ENCODE measurements around the gene SFXN3.

SFXN3 gene

GRCh38 chr10:101035916-101036702 is 5.1 kb downstream of the SFXN3 start:
- no peak for DNase-seq (ENCODE audit: low read depth in 1 of 2, low spot score in 1 of 2)

- no peak for DNase-seq (ENCODE audit: low read depth in 1 of 2, low spot score in 1 of 2)
These were observed 5.7 kb downstream of the SFXN3 start for GRCh38 chr10:101036726-101037125.

- DNase-seq (ENCODE audit: low read depth in 1 of 2, low spot score in 1 of 2): no peak
These were observed 7.5 kb downstream of the SFXN3 start for GRCh38 chr10:101038484-101038883.

GRCh38 chr10:101040061-101040460 is 9.0 kb downstream of the SFXN3 start:
- no peak for DNase-seq (ENCODE audit: low read depth in 1 of 2, low spot score in 1 of 2)

- no peak for DNase-seq (ENCODE audit: low read depth in 1 of 2, low spot score in 1 of 2)
These were observed 9.8 kb downstream of the SFXN3 start for GRCh38 chr10:101040851-101041250.

GRCh38 chr10:101041252-101041761 is 10.3 kb downstream of the SFXN3 start:
- DNase-seq (ENCODE audit: low read depth in 1 of 2, low spot score in 1 of 2): peak in 1 of 2 donors; percentile 55

- DNase-seq (ENCODE audit: low read depth in 1 of 2, low spot score in 1 of 2): no peak
These were observed 11.1 kb downstream of the SFXN3 start for GRCh38 chr10:101042118-101042517.

- peak; percentile 61 to 74 for DNase-seq (ENCODE audit: low read depth in 1 of 2, low spot score in 1 of 2)
These were observed 11.8 kb downstream of the SFXN3 start for GRCh38 chr10:101042667-101043362.

- DNase-seq (ENCODE audit: low read depth in 1 of 2, low spot score in 1 of 2): no peak
These were observed 12.3 kb downstream of the SFXN3 start for GRCh38 chr10:101043363-101043707.

- no peak for DNase-seq (ENCODE audit: low read depth in 1 of 2, low spot score in 1 of 2)
These were observed 13.1 kb downstream of the SFXN3 start for GRCh38 chr10:101044117-101044516.

GRCh38 chr10:101046332-101047238 is 15.6 kb downstream of the SFXN3 start:
- no peak for DNase-seq (ENCODE audit: low read depth in 1 of 2, low spot score in 1 of 2)

GRCh38 chr10:101047268-101047667 is 16.2 kb downstream of the SFXN3 start:
- no peak for DNase-seq (ENCODE audit: low read depth in 1 of 2, low spot score in 1 of 2)

GRCh38 chr10:101047961-101048892 is 17.2 kb downstream of the SFXN3 start:
- no peak for DNase-seq (ENCODE audit: low read depth in 1 of 2, low spot score in 1 of 2)

- peak; percentile 66 to 71 for DNase-seq (ENCODE audit: low read depth in 1 of 2, low spot score in 1 of 2)
These were observed 19.4 kb downstream of the SFXN3 start for GRCh38 chr10:101050208-101051069.

- DNase-seq (ENCODE audit: low read depth in 1 of 2, low spot score in 1 of 2): no peak
These were observed 21.3 kb downstream of the SFXN3 start for GRCh38 chr10:101052285-101052684.

- no peak for DNase-seq (ENCODE audit: low read depth in 1 of 2, low spot score in 1 of 2)
These were observed 22.5 kb downstream of the SFXN3 start for GRCh38 chr10:101053516-101053915.

GRCh38 chr10:101054351-101054750 is 23.3 kb downstream of the SFXN3 start:
- no peak for DNase-seq (ENCODE audit: low read depth in 1 of 2, low spot score in 1 of 2)

GRCh38 chr10:101054876-101055275 is 23.8 kb downstream of the SFXN3 start:
- DNase-seq (ENCODE audit: low read depth in 1 of 2, low spot score in 1 of 2): no peak

- no peak for DNase-seq (ENCODE audit: low read depth in 1 of 2, low spot score in 1 of 2)
These were observed 24.4 kb downstream of the SFXN3 start for GRCh38 chr10:101055411-101055810.

All from activated T-helper 1 cell treated with anti-CD3 and anti-CD28 coated beads, Interleukin-2, amount 50 U/mL, for 16 hours (primary cell).